Trophoblast cell (in vitro differentiated cells and primary cell): Measurements from ENCODE around the gene PLP2.

Source experiments
- DNase-seq, 2 donors: peaks; one replicate each; pipeline ENCODE4 v3.0.0-alpha.2; 2016
- H2AFZ ChIP-seq: 2 replicates; pipeline ENCODE4 v1.6.1; 2013; ENCODE audit warnings: low read length, moderate library complexity, mild to moderate bottlenecking; ENCODE audit not compliant: insufficient read depth, poor library complexity
- H2AK5ac ChIP-seq: 2 replicates; pipeline ENCODE4 v1.6.1; 2013; ENCODE audit warnings: mild to moderate bottlenecking, low read length
- H2BK120ac ChIP-seq: 2 replicates; pipeline ENCODE4 v1.6.1; 2013; ENCODE audit warnings: low read length, mild to moderate bottlenecking, moderate library complexity; ENCODE audit not compliant: insufficient read depth, poor library complexity
- H2BK12ac ChIP-seq: 2 replicates; pipeline ENCODE4 v1.6.1; 2013; ENCODE audit warnings: mild to moderate bottlenecking, low read length, moderate library complexity
- H2BK5ac ChIP-seq: 2 replicates; pipeline ENCODE4 v1.6.1; 2013; ENCODE audit warnings: low read length, low read depth, moderate library complexity, mild to moderate bottlenecking; ENCODE audit not compliant: poor library complexity
- H3K14ac ChIP-seq: 2 replicates; pipeline ENCODE4 v1.6.1; 2013; ENCODE audit warnings: mild to moderate bottlenecking, low read length
- H3K18ac ChIP-seq: 2 replicates; pipeline ENCODE4 v1.6.1; 2013; ENCODE audit warnings: mild to moderate bottlenecking, low read length
- H3K23ac ChIP-seq: 2 replicates; pipeline ENCODE4 v1.6.1; 2013; ENCODE audit warnings: low read length
- H3K27ac ChIP-seq: 2 replicates; pipeline ENCODE4 v1.5.1; 2013; ENCODE audit warnings: low read depth, mild to moderate bottlenecking, inconsistent platforms, low read length, moderate library complexity
- H3K27me3 ChIP-seq: 2 replicates; pipeline ENCODE4 v1.6.1; 2013; ENCODE audit warnings: inconsistent platforms, mild to moderate bottlenecking, low read length, moderate library complexity; ENCODE audit not compliant: insufficient read depth
- H3K36me3 ChIP-seq, 2 experiments: 1 replicate in 1 of 2; 2 replicates in 1 of 2; pipeline ENCODE4 v1.6.1; 2013; ENCODE audit warnings: low read length in 2 of 2, mild to moderate bottlenecking in 2 of 2, moderate library complexity in 1 of 2; ENCODE audit not compliant: insufficient read depth in 2 of 2, control insufficient read depth in 1 of 2
- H3K4ac ChIP-seq: 2 replicates; pipeline ENCODE4 v1.6.1; 2013; ENCODE audit warnings: low read depth, mild to moderate bottlenecking, low read length, moderate library complexity
- H3K4me1 ChIP-seq, 2 experiments: 1 replicate in 1 of 2; 2 replicates in 1 of 2; pipeline ENCODE4 v1.6.1; 2013; ENCODE audit warnings: low read length in 2 of 2, mild to moderate bottlenecking in 2 of 2, moderate library complexity in 1 of 2; ENCODE audit not compliant: insufficient read depth in 2 of 2, control insufficient read depth in 1 of 2
- H3K4me2 ChIP-seq: 2 replicates; pipeline ENCODE4 v1.6.1; 2013; ENCODE audit warnings: inconsistent platforms, mild to moderate bottlenecking, low read length, moderate library complexity
- H3K4me3 ChIP-seq: 2 replicates; pipeline ENCODE4 v1.5.1; 2013; ENCODE audit warnings: mild to moderate bottlenecking, low read depth, low read length, inconsistent platforms
- H3K79me1 ChIP-seq: one replicate; pipeline ENCODE4 v1.6.1; 2013; ENCODE audit warnings: low read length
- H3K79me2 ChIP-seq: 2 replicates; pipeline ENCODE4 v1.6.1; 2013; ENCODE audit warnings: low read length, mild to moderate bottlenecking; ENCODE audit not compliant: control insufficient read depth, insufficient read depth, poor library complexity
- H3K9ac ChIP-seq: 2 replicates; pipeline ENCODE4 v1.6.1; 2013; ENCODE audit warnings: mild to moderate bottlenecking, low read length
- H3K9me3 ChIP-seq: 2 replicates; pipeline ENCODE4 v1.6.1; 2013; ENCODE audit warnings: low read depth, mild to moderate bottlenecking, control low read depth, inconsistent platforms, low read length; ENCODE audit not compliant: insufficient read depth
- H4K12ac ChIP-seq: 2 replicates; pipeline ENCODE4 v1.6.1; 2013; ENCODE audit warnings: low read depth, mild to moderate bottlenecking, low read length, moderate library complexity
- H4K8ac ChIP-seq: 2 replicates; pipeline ENCODE4 v1.6.1; 2013; ENCODE audit warnings: low read depth, mild to moderate bottlenecking, low read length, moderate library complexity
- H4K91ac ChIP-seq: one replicate; pipeline ENCODE4 v1.6.1; 2013; ENCODE audit warnings: low read depth, mild to moderate bottlenecking, low read length, moderate library complexity
- WGBS: extraction: QIAGEN DNeasy Blood & Tissue Kit; methylation state at CpG from one replicate; pipeline ENCODE4 v1.1.7; 2013; ENCODE audit warnings: missing lambda C conversion rate; ENCODE audit not compliant: insufficient read length, insufficient coverage; ENCODE audit errors: extremely low coverage; 5-methylcytosine and 5-hydroxymethylcytosine counted together

Gene PLP2

DNA sequence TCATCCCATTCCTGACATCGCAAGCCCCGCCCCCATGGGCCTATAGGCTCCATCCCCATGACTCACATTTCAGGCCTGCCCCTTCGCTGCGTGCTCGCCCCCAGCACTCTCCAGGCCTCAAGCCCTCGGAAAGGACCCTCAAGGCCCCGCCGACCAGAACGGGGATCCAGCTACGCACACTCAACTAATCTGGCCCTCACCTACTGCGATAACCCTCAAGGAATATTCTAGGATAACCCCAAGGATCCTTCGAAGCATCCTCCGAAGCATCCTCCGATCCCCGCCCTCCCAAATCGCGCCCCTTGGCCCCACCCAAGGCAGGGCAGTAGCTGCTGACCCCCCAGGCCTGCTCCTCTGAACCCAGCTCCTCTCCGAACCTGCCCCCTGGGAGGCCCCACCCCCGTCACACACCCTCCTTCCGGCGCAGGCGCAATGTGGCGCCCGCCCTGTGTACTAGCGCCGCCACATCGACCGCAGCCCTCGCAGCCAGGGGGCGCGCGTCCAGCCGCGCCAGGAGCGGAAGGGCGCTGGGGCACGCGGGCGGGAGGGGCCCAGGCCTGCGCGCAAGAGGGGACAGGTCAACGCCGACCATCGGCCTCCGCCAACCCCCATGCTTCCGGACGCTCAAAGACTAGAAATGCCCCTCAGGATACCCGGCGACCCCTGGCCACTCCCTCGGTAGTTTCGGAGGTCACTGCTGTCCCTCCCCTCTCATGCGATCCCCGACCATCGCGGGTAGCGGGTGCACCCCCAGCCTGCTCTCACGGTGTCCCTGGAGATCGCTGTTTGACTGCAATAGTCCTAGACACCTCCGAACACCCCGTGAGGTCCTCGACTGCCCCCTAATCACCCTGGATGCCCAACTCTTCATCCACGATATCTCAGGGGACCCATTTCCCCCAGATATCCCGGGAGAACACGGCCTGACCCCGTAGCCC, 15.5 kb upstream of the PLP2 start:
- no peak overlapping the region for H3K23ac ChIP-seq
- H3K9me3 ChIP-seq: no peaks in the 10 kb centered on the region
- peak overlapping the region; percentile 63 for H2AFZ ChIP-seq
- peak overlapping the region; percentile 90 for H3K18ac ChIP-seq
- peak overlapping the region; percentile 59 for H3K4me3 ChIP-seq
- H4K91ac ChIP-seq: peak overlapping the region; percentile 92
- H2BK5ac ChIP-seq: no peak overlapping the region
- peaks cover 2% of the 10 kb centered on the region for H3K79me2 ChIP-seq
- peak overlapping the region; percentile 76 for H3K4me2 ChIP-seq
- H3K4me1 ChIP-seq: no peaks in the 10 kb centered on the region
- H3K9ac ChIP-seq: peak overlapping the region; percentile 83
- H2BK120ac ChIP-seq: peak overlapping the region; percentile 63
- H3K27me3 ChIP-seq: no peaks in the 10 kb centered on the region
- peak overlapping the region; percentile 95 for H3K14ac ChIP-seq
- no peaks in the 10 kb centered on the region for H3K36me3 ChIP-seq
- H3K79me1 ChIP-seq: peaks cover 6% of the 10 kb centered on the region
- WGBS: no CpG with 5 or more reads among the region's 65 CpGs
- no peak overlapping the region for H2BK12ac ChIP-seq
- peak; percentile 64 to 84 for DNase-seq
- H3K4ac ChIP-seq: peak overlapping the region; percentile 75
- H4K8ac ChIP-seq: peak overlapping the region; percentile 86
- H3K27ac ChIP-seq: peak overlapping the region; percentile 78
- H2AK5ac ChIP-seq: no peak overlapping the region
- peak overlapping the region; percentile 93 for H4K12ac ChIP-seq

DNA sequence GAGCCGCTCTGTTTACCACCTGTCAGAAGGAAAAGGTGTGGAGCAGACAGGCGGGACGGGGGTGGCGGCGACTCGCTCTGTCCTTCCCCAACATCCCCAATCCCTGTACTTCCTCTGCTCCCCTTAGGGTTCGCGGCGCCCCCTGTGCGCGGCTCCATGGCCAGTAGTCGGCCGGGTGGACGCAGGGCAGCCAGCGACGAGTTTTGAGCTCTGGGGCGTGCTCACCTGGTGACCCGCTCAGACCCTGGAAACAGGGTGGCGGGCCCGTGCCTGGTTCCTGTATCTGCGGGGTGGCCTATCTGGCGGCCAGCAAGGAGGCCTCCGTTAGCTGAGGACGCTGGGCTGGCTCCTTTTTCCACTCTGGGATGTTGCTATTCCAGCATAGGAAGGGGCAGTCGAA, 14.5 kb upstream of the PLP2 start:
- H3K9ac ChIP-seq: no peak overlapping the region
- no peaks in the 10 kb centered on the region for H3K36me3 ChIP-seq
- no peak overlapping the region for H3K27ac ChIP-seq
- H2AK5ac ChIP-seq: no peak overlapping the region
- H3K4me3 ChIP-seq: no peak overlapping the region
- H4K8ac ChIP-seq: peak overlapping the region; percentile 16
- H2BK12ac ChIP-seq: no peak overlapping the region
- peaks cover 2% of the 10 kb centered on the region for H3K79me2 ChIP-seq
- H3K9me3 ChIP-seq: no peaks in the 10 kb centered on the region
- peak overlapping the region; percentile 23 for H3K4me2 ChIP-seq
- H2BK5ac ChIP-seq: no peak overlapping the region
- no peak overlapping the region for H2BK120ac ChIP-seq
- no peak overlapping the region for H3K18ac ChIP-seq
- peaks cover 6% of the 10 kb centered on the region for H3K79me1 ChIP-seq
- DNase-seq: no peak
- H4K12ac ChIP-seq: peak overlapping the region; percentile 51
- no peak overlapping the region for H3K23ac ChIP-seq
- H3K4me1 ChIP-seq: no peaks in the 10 kb centered on the region
- no peak overlapping the region for H4K91ac ChIP-seq
- WGBS: no CpG with 5 or more reads among the region's 25 CpGs
- no peak overlapping the region for H3K14ac ChIP-seq
- no peak overlapping the region for H3K4ac ChIP-seq
- no peak overlapping the region for H2AFZ ChIP-seq
- H3K27me3 ChIP-seq: no peaks in the 10 kb centered on the region

DNA sequence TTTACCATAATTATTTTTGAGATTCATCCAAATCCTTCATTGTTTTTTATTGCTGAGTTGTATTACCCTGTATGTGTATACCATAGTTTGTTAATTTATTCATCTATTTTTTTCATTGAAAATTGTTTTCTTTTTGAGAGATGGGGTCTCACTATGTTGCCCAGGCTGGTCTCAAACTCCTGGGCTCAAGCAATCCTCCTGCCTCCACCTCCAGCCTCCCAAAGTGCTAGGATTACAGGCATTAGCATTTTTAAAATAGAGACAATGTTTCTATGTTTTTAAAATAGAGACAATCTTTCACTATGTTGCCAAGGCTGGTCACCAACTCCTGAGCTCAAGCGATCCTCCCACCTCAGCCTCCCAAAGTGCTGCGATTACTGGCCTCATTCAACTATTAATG, 10.8 kb upstream of the PLP2 start:
- Histone ChIP-seq H4K8ac (no peak overlapping the region), H3K79me1 (peaks cover 11% of the 10 kb centered on the region), H3K4me3 (no peak overlapping the region), H4K91ac (no peak overlapping the region), H3K79me2 (peaks cover 4% of the 10 kb centered on the region), H3K9ac (no peak overlapping the region), H4K12ac (no peak overlapping the region), H2BK5ac (no peak overlapping the region), H3K14ac (no peak overlapping the region), H3K27ac (no peak overlapping the region), H3K18ac (no peak overlapping the region), H3K36me3 (peaks cover 0 to 2% of the 10 kb centered on the region in 2 experiments), H3K9me3 (peaks cover 2% of the 10 kb centered on the region), H3K23ac (no peak overlapping the region), H3K4me2 (no peak overlapping the region), H2BK12ac (no peak overlapping the region), H3K4ac (no peak overlapping the region), H2AFZ (no peak overlapping the region), H3K27me3 (no peaks in the 10 kb centered on the region), H2BK120ac (no peak overlapping the region), H3K4me1 (no peaks in the 10 kb centered on the region), H2AK5ac (no peak overlapping the region)
- WGBS: no CpG with 5 or more reads among the region's 2 CpGs
- DNase-seq: no peak

DNA sequence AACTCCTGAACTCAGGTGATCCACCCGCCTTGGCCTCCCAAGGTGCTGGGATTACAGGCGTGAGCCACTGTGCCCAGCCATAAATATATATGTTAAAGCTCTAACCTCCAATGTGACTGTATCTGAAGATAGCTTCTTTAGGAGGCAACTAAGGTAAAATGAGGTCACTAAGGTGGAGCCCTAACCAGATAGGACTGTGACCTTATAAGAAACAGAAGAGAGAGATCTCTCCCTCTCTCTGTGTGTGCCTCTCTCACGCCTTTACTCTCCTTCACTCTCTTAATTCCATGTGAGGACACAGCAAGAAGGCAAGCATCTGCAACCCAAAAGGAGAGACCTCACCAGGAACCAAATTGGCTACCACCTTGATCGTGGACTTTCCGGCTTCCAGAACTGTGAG, 10.1 kb upstream of the PLP2 start:
- Histone ChIP-seq H3K14ac (no peak overlapping the region), H3K4me3 (no peak overlapping the region), H3K36me3 (peaks cover 0 to 2% of the 10 kb centered on the region in 2 experiments), H3K4me2 (no peak overlapping the region), H2AK5ac (no peak overlapping the region), H3K79me1 (peaks cover 6% of the 10 kb centered on the region), H4K12ac (no peak overlapping the region), H2AFZ (no peak overlapping the region), H4K91ac (no peak overlapping the region), H2BK120ac (no peak overlapping the region), H2BK12ac (no peak overlapping the region), H3K9ac (no peak overlapping the region), H3K4me1 (peaks cover 6% of the 10 kb centered on the region in 2 experiments), H3K4ac (no peak overlapping the region), H3K9me3 (peaks cover 2% of the 10 kb centered on the region), H3K27ac (no peak overlapping the region), H4K8ac (no peak overlapping the region), H3K18ac (no peak overlapping the region), H3K27me3 (no peaks in the 10 kb centered on the region), H3K79me2 (peaks cover 3% of the 10 kb centered on the region), H3K23ac (no peak overlapping the region), H2BK5ac (no peak overlapping the region)
- DNase-seq: no peak
- no CpG with 5 or more reads among the region's 5 CpGs for WGBS
